ENCODE measurements around the gene CCNH. TPM values are rescaled to one million over a fixed set of nuclear protein-coding genes. Genes with fewer than 3 reads are reported as not detected.

Gene CCNH
- total RNA-seq, 1 experiment from 2014 or later: 121 TPM

GRCh38 chr5:87418506-87418905, 5.8 kb upstream of the CCNH start:
- Histone ChIP-seq H3K27ac (ENCODE audit: low read length) (peak overlapping the region; percentile 63), H3K4me2 (ENCODE audit: low read length) (peak overlapping the region; percentile 28), H3F3A (ENCODE audit: low read length, unreplicated experiment) (no peaks in the 10 kb centered on the region), H3K4me3 (ENCODE audit: low read length) (no peak overlapping the region), H2AFZ (ENCODE audit: low read length) (peak overlapping the region; percentile 49), H3K27me3 (ENCODE audit: low read length) (no peaks in the 10 kb centered on the region), H4K20me1 (ENCODE audit: low read length) (no peaks in the 10 kb centered on the region), H3K36me3 (ENCODE audit: low read depth, low read length) (no peaks in the 10 kb centered on the region), H3K9me3 (ENCODE audit: low read length) (no peaks in the 10 kb centered on the region), H3K9me2 (replicated peaks; ENCODE audit: low read length) (no peaks in the 10 kb centered on the region), H3K4me1 (ENCODE audit: insufficient read depth, low read length) (peaks cover 13% of the 10 kb centered on the region), H3K79me2 (ENCODE audit: low read length) (no peaks in the 10 kb centered on the region), H3K9ac (ENCODE audit: low read length) (peak overlapping the region; percentile 7; the same call in 1 of the 2 replicates)
- POLR2A ChIA-PET (ENCODE audit: unreplicated experiment): no interaction called here
- no TSS peak for BruUV-seq (replicated peaks)
- peak; percentile 82 for ATAC-seq
- intact Hi-C loops (cut with micrococcal nuclease): loop anchor here (10.0 kb wide), 1 partner anchor 346 kb away; no protein-coding TSS in a partner anchor
- CTCF ChIA-PET: no interaction called here
- TF ChIP-seq EZH2 (IDR thresholded peaks at IDR 0.05; ENCODE audit: low read length, unreplicated experiment) (no peak), EZH2phosphoT487 (IDR thresholded peaks at IDR 0.05; ENCODE audit: borderline replicate concordance, low read length) (no peak), CTCF (conservative IDR thresholded peaks at IDR 0.05; ENCODE audit: low read depth, low read length) (no peak)
- DNase-seq: peak; percentile 80

- TF ChIP-seq EZH2phosphoT487 (IDR thresholded peaks at IDR 0.05; ENCODE audit: borderline replicate concordance, low read length) (no peak), EZH2 (IDR thresholded peaks at IDR 0.05; ENCODE audit: low read length, unreplicated experiment) (no peak), CTCF (conservative IDR thresholded peaks at IDR 0.05; ENCODE audit: low read depth, low read length) (no peak)
- POLR2A ChIA-PET (ENCODE audit: unreplicated experiment): interaction anchor here (0.5 to 0.6 kb wide), 2 partner anchors 19 to 997 kb away, joined by 4 to 5 read pairs; no protein-coding TSS in a partner anchor
- BruUV-seq (replicated peaks): TSS peak; percentile 80
These were observed 564 bp upstream of the CCNH start for GRCh38 chr5:87413343-87413645.

GRCh38 chr5:87411973-87412629, 629 bp downstream of the CCNH start:
- no peaks in the 10 kb centered on the region for H3K9me3 ChIP-seq (ENCODE audit: low read length)
- H3K79me2 ChIP-seq (ENCODE audit: low read length): peaks cover 52% of the 10 kb centered on the region
- no peaks in the 10 kb centered on the region for H3K27me3 ChIP-seq (ENCODE audit: low read length)
- H3K4me2 ChIP-seq (ENCODE audit: low read length): peak overlapping the region; percentile 84
- H4K20me1 ChIP-seq (ENCODE audit: low read length): peaks cover 13% of the 10 kb centered on the region
- intact Hi-C loops (cut with micrococcal nuclease): loop anchor here (10.0 kb wide), 1 partner anchor 353 kb away; no protein-coding TSS in a partner anchor
- CTCF ChIA-PET: interaction anchor here (0.6 to 1.1 kb wide), 3 partner anchors 9 to 1268 kb away, joined by 3 read pairs; no protein-coding TSS in a partner anchor
- peak overlapping the region; percentile 55 for H3K27ac ChIP-seq (ENCODE audit: low read length)
- peaks cover 19% of the 10 kb centered on the region for H3K4me1 ChIP-seq (ENCODE audit: insufficient read depth, low read length)
- peaks cover 37% of the 10 kb centered on the region for H3K36me3 ChIP-seq (ENCODE audit: low read depth, low read length)
- DNase-seq: peak; percentile 53
- POLR2A ChIA-PET (ENCODE audit: unreplicated experiment): interaction anchor here (0.7 kb wide), 1 partner anchor 46 kb away, joined by 3 read pairs; no protein-coding TSS in a partner anchor
- peak overlapping the region; percentile 91 for H3K9ac ChIP-seq (ENCODE audit: low read length)
- peak; percentile 32 for ATAC-seq
- TF ChIP-seq EZH2 (IDR thresholded peaks at IDR 0.05; ENCODE audit: low read length, unreplicated experiment) (no peak), CTCF (conservative IDR thresholded peaks at IDR 0.05; ENCODE audit: low read depth, low read length) (no peak), EZH2phosphoT487 (IDR thresholded peaks at IDR 0.05; ENCODE audit: borderline replicate concordance, low read length) (no peak)
- H3F3A ChIP-seq (ENCODE audit: low read length, unreplicated experiment): no peaks in the 10 kb centered on the region
- H3K4me3 ChIP-seq (ENCODE audit: low read length): peak overlapping the region; percentile 84
- no peaks in the 10 kb centered on the region for H3K9me2 ChIP-seq (replicated peaks; ENCODE audit: low read length)
- BruUV-seq (replicated peaks): TSS peak; percentile 83
- peak overlapping the region; percentile 93 for H2AFZ ChIP-seq (ENCODE audit: low read length)

More at GRCh38 chr5:87413343-87413645, 564 bp upstream of the CCNH start:
- no peaks in the 10 kb centered on the region for H3F3A ChIP-seq (ENCODE audit: low read length, unreplicated experiment)
- DNase-seq: peak; percentile 21
- H3K4me2 ChIP-seq (ENCODE audit: low read length): peak overlapping the region; percentile 84
- peak overlapping the region; percentile 84 for H3K4me3 ChIP-seq (ENCODE audit: low read length)
- H3K27ac ChIP-seq (ENCODE audit: low read length): no peak overlapping the region
- CTCF ChIA-PET: interaction anchor here (0.6 to 1.1 kb wide), 5 partner anchors 13 to 554 kb away, joined by 3 to 6 read pairs (median 3); no protein-coding TSS in a partner anchor
- ATAC-seq: no peak
- H4K20me1 ChIP-seq (ENCODE audit: low read length): peaks cover 13% of the 10 kb centered on the region
- H3K4me1 ChIP-seq (ENCODE audit: insufficient read depth, low read length): peaks cover 22% of the 10 kb centered on the region
- H3K9me2 ChIP-seq (replicated peaks; ENCODE audit: low read length): no peaks in the 10 kb centered on the region
- intact Hi-C loops (cut with micrococcal nuclease): loop anchor here (10.0 kb wide), 1 partner anchor 352 kb away; no protein-coding TSS in a partner anchor
- H3K36me3 ChIP-seq (ENCODE audit: low read depth, low read length): peaks cover 25% of the 10 kb centered on the region
- peak overlapping the region; percentile 91 for H3K9ac ChIP-seq (ENCODE audit: low read length)
- peak overlapping the region; percentile 93 for H2AFZ ChIP-seq (ENCODE audit: low read length)
- H3K9me3 ChIP-seq (ENCODE audit: low read length): no peaks in the 10 kb centered on the region
- H3K27me3 ChIP-seq (ENCODE audit: low read length): no peaks in the 10 kb centered on the region
- peaks cover 44% of the 10 kb centered on the region for H3K79me2 ChIP-seq (ENCODE audit: low read length)
